Omental fat pad (tissue), 4 donors: ENCODE results near the gene DCTN3. TPM values are rescaled to one million over a fixed set of nuclear protein-coding genes. Genes with fewer than 3 reads are reported as not detected.

Experiments used
- ATAC-seq: fragments of 150-250 bp; one replicate; pipeline ENCODE4 v1.9.1; 2016; ENCODE audit warnings: mild to moderate bottlenecking, moderate library complexity; ENCODE audit not compliant: low FRiP score
- DNase-seq: peaks from one replicate; pipeline ENCODE4 v3.0.0-alpha.2; 2019; ENCODE audit warnings: low spot score
- CTCF ChIP-seq, 3 donors: fragments of 450-650 bp; IDR thresholded peaks; one replicate each; pipeline ENCODE4 v1.5.1; 2016 to 2017; ENCODE audit warnings: antibody characterized with exemption in 3 of 3, mild to moderate bottlenecking in 3 of 3, moderate library complexity in 2 of 3
- total RNA-seq, 4 donors: library from RNA; depleted of rRNA; stranded (reverse); fragments of >200 nt; gene quantifications; one replicate each; pipeline ENCODE4 v1.1.0, GENCODE V29; 2016

The DCTN3 gene
- total RNA-seq: 10 to 100 TPM; 46.5 to 93.8 (median 75.0) TPM

GRCh38 chr9:34620061-34620994, at the start of gene DCTN3:
Gene DCTN3, minus strand, starts transcription at chr9:34620495. Its CDS starts 31 bp downstream, at chr9:34620464.
- DNase-seq: peak; percentile 88
- ATAC-seq: peak; percentile 93
- TF ChIP-seq CTCF (IDR thresholded peaks at IDR 0.05): no peak

GRCh38 chr9:34665381-34666250, 45.3 kb upstream of the DCTN3 start:
- no peak for TF ChIP-seq CTCF (IDR thresholded peaks at IDR 0.05)
- DNase-seq (peak; percentile 97), ATAC-seq (peak; percentile 85)

- no peak for TF ChIP-seq CTCF (IDR thresholded peaks at IDR 0.05)
- DNase-seq (no peak), ATAC-seq (no peak)
These were observed 44.7 kb upstream of the DCTN3 start for GRCh38 chr9:34665067-34665380.

- TF ChIP-seq CTCF (IDR thresholded peaks at IDR 0.05): peak in 2 of 3 donors; percentile 51 to 67
- DNase-seq (peak; percentile 84), ATAC-seq (peak; percentile 49)
These were observed 44.2 kb upstream of the DCTN3 start for GRCh38 chr9:34664281-34665066.

- ATAC-seq (no peak), DNase-seq (no peak)
- no peak for TF ChIP-seq CTCF (IDR thresholded peaks at IDR 0.05)
These were observed 43.0 kb upstream of the DCTN3 start for GRCh38 chr9:34663303-34663605.

GRCh38 chr9:34662526-34663302, 42.4 kb upstream of the DCTN3 start, which contains the start of gene CCL27:
Gene CCL27, minus strand, starts transcription at chr9:34662657. Its CDS starts 24 bp downstream, at chr9:34662633.
- TF ChIP-seq CTCF (IDR thresholded peaks at IDR 0.05): no peak
- no peak for ATAC-seq

More at GRCh38 chr9:34662526-34663302, 42.4 kb upstream of the DCTN3 start, which contains the start of gene CCL27:
- DNase-seq: no peak
